Endothelial cell of umbilical vein (primary cell): ENCODE results near the gene PCLO.

Experiments used
- EZH2 ChIP-seq: IDR thresholded peaks from 2 replicates; pipeline ENCODE4 v1.6.1; 2012; ENCODE audit warnings: borderline replicate concordance, low read depth, mild to moderate bottlenecking, moderate library complexity, low read length, inconsistent platforms; ENCODE audit not compliant: severe bottlenecking
- GATA2 ChIP-seq: IDR thresholded peaks from 2 replicates; pipeline ENCODE4 v1.7.0; 2011; ENCODE audit warnings: low read depth, mild to moderate bottlenecking, moderate library complexity, mixed read lengths, low read length; ENCODE audit not compliant: insufficient read length, insufficient read depth
- JUN ChIP-seq: IDR thresholded peaks from 2 replicates; pipeline ENCODE4 v1.6.1; 2011; ENCODE audit warnings: borderline replicate concordance, low read depth; ENCODE audit not compliant: insufficient read length, insufficient read depth
- MYC ChIP-seq: IDR thresholded peaks from one replicate; pipeline ENCODE4 v1.6.1; 2011; ENCODE audit warnings: mild to moderate bottlenecking, low read depth, low read length
- POLR2A ChIP-seq: IDR thresholded peaks from 2 replicates; pipeline ENCODE4 v1.6.1; 2012; ENCODE audit warnings: low read depth, mild to moderate bottlenecking, control low read depth, low read length
- POLR2AphosphoS5 ChIP-seq: IDR thresholded peaks from 2 replicates; pipeline ENCODE4 v1.6.1; 2012; ENCODE audit warnings: low read depth, mild to moderate bottlenecking, control low read depth, low read length, moderate library complexity; ENCODE audit not compliant: insufficient read depth
- TF ChIP-seq, protein P1 (sequence below), 2 donors: IDR thresholded peaks; 1 replicate in 1 of 2; 2 replicates in 1 of 2; pipeline ENCODE4 v1.5.1; 2011; ENCODE audit warnings: low read length in 2 of 2, mild to moderate bottlenecking in 2 of 2, moderate library complexity in 2 of 2, control low read depth in 1 of 2, inconsistent platforms in 1 of 2, low read depth in 1 of 2; ENCODE audit not compliant: insufficient read depth in 1 of 2; ENCODE audit errors: extremely low read depth in 1 of 2
- TF ChIP-seq, protein P2 (sequence below): IDR thresholded peaks from 2 replicates; pipeline ENCODE4 v1.6.1; 2011; ENCODE audit not compliant: insufficient read depth, insufficient read length

DNA sequence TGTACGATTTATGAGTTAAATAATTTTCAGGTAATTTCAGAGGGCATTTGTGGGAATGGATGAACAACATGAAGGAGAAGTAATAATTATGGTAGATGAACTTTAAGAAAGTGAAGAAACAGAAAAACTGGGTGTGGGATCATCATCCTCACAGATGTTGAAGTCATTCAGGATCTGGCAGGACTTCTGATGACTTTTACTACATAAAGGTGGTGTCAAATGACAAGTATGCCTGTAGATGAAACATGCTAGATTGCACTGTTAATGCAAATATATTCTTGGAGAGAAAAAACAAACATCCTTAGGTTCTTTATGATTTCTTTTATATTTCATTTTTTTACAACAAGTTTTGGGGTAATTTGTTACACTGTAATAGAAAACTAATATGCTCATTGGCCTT is 230.2 kb downstream of the PCLO start:
- TF ChIP-seq, protein P1, sequence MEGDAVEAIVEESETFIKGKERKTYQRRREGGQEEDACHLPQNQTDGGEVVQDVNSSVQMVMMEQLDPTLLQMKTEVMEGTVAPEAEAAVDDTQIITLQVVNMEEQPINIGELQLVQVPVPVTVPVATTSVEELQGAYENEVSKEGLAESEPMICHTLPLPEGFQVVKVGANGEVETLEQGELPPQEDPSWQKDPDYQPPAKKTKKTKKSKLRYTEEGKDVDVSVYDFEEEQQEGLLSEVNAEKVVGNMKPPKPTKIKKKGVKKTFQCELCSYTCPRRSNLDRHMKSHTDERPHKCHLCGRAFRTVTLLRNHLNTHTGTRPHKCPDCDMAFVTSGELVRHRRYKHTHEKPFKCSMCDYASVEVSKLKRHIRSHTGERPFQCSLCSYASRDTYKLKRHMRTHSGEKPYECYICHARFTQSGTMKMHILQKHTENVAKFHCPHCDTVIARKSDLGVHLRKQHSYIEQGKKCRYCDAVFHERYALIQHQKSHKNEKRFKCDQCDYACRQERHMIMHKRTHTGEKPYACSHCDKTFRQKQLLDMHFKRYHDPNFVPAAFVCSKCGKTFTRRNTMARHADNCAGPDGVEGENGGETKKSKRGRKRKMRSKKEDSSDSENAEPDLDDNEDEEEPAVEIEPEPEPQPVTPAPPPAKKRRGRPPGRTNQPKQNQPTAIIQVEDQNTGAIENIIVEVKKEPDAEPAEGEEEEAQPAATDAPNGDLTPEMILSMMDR (IDR thresholded peaks at IDR 0.05; ENCODE audit: extremely low read depth in 1 of 2, insufficient read depth in 1 of 2, low read depth in 1 of 2, low read length in 2 of 2), result no peak
- TF ChIP-seq EZH2 (no peak), POLR2A (no peak), JUN (no peak), MYC (no peak), POLR2AphosphoS5 (no peak), GATA2 (no peak)
- TF ChIP-seq, protein P2, sequence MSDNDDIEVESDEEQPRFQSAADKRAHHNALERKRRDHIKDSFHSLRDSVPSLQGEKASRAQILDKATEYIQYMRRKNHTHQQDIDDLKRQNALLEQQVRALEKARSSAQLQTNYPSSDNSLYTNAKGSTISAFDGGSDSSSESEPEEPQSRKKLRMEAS, result no peak
